CD8-positive, alpha-beta memory T cell (primary cell): Measurements from ENCODE around the gene DYRK4. TPM values are rescaled to one million over a fixed set of nuclear protein-coding genes. Genes with fewer than 3 reads are reported as not detected.
A peak's percentile ranks its signal among the peaks of the same experiment; 100 is the strongest.

Experiments used
- CTCF ChIA-PET: fragments of 350-600 bp; sonication (Branson Sonifier 250); formaldehyde crosslinking; loops from one replicate; lab custom pipeline; 2021; ENCODE audit warnings: antibody characterized with exemption; lab: Charles Lee
- POLR2A ChIA-PET: fragments of 350-600 bp; sonication (Branson Sonifier 250); formaldehyde crosslinking; loops from one replicate; lab custom pipeline; 2021; ENCODE audit warnings: antibody characterized with exemption; lab: Charles Lee
- DNase-seq, 5 donors: peaks; one replicate each; pipeline versions ENCODE4 v3.0.0 to v3.0.0-alpha.2; 2020 to 2022; ENCODE audit warnings: mixed read lengths in 1 of 5
- H3K27ac ChIP-seq: one replicate; pipeline ENCODE4 v1.7.0; 2013; ENCODE audit warnings: low read depth, mild to moderate bottlenecking, low read length, moderate library complexity
- H3K27me3 ChIP-seq: 2 replicates; pipeline ENCODE4 v1.7.0; 2013; ENCODE audit warnings: low read length, mild to moderate bottlenecking; ENCODE audit not compliant: insufficient read depth, poor library complexity, severe bottlenecking
- H3K36me3 ChIP-seq: 2 replicates; pipeline ENCODE4 v1.7.0; 2013; ENCODE audit warnings: mild to moderate bottlenecking, low read length, moderate library complexity; ENCODE audit not compliant: insufficient read depth
- H3K4me1 ChIP-seq: 2 replicates; pipeline ENCODE4 v1.7.0; 2013; ENCODE audit warnings: mild to moderate bottlenecking, low read length, moderate library complexity; ENCODE audit not compliant: insufficient read depth
- H3K4me3 ChIP-seq: 2 replicates; pipeline ENCODE4 v1.7.0; 2013; ENCODE audit warnings: mild to moderate bottlenecking, low read length
- H3K9me3 ChIP-seq: 2 replicates; pipeline ENCODE4 v1.7.0; 2013; ENCODE audit warnings: mild to moderate bottlenecking, low read length
- H3K27ac Mint-ChIP-seq, 8 donors: one replicate each; pipeline ENCODE4 v1.8.0; 2020 to 2021; ENCODE audit warnings: mixed read lengths in 8 of 8, mild to moderate bottlenecking in 6 of 8, inconsistent platforms in 3 of 8, moderate library complexity in 3 of 8
- H3K27me3 Mint-ChIP-seq, 2 donors: one replicate each; pipeline ENCODE4 v1.8.0; 2020 to 2021; ENCODE audit warnings: mixed read lengths in 2 of 2, mild to moderate bottlenecking in 1 of 2, moderate library complexity in 1 of 2
- H3K36me3 Mint-ChIP-seq, 3 donors: one replicate each; pipeline ENCODE4 v1.8.0; 2020 to 2021; ENCODE audit warnings: mixed read lengths in 3 of 3, inconsistent platforms in 1 of 3, mild to moderate bottlenecking in 1 of 3
- H3K4me1 Mint-ChIP-seq, 3 donors: one replicate each; pipeline ENCODE4 v1.8.0; 2020 to 2021; ENCODE audit warnings: mixed read lengths in 3 of 3, inconsistent platforms in 1 of 3, mild to moderate bottlenecking in 1 of 3
- H3K4me3 Mint-ChIP-seq, 7 donors: one replicate each; pipeline ENCODE4 v1.8.0; 2020 to 2021; ENCODE audit warnings: mixed read lengths in 7 of 7, mild to moderate bottlenecking in 6 of 7, moderate library complexity in 4 of 7, inconsistent platforms in 2 of 7
- H3K9me3 Mint-ChIP-seq, 5 donors: one replicate each; pipeline ENCODE4 v1.8.0; 2020 to 2022; ENCODE audit warnings: mixed read lengths in 5 of 5, mild to moderate bottlenecking in 3 of 5, moderate library complexity in 2 of 5, inconsistent platforms in 1 of 5
- polyA plus RNA-seq: library from polyadenylated mRNA; unstranded; fragments of 300-500 nt; fragmentation: Illumina TruSeq; gene quantifications from one replicate; pipeline ENCODE4 v1.2.3, GENCODE V29; 2021
- total RNA-seq, 2 experiments: library from RNA; stranded (reverse); gene quantifications; one replicate each; pipeline ENCODE4 v1.2.3, GENCODE V29; 2021

DYRK4 gene
- total and polyA plus RNA-seq, 3 experiments from 2014 or later: 29.5 to 42.5 (median 29.6) TPM

DNA sequence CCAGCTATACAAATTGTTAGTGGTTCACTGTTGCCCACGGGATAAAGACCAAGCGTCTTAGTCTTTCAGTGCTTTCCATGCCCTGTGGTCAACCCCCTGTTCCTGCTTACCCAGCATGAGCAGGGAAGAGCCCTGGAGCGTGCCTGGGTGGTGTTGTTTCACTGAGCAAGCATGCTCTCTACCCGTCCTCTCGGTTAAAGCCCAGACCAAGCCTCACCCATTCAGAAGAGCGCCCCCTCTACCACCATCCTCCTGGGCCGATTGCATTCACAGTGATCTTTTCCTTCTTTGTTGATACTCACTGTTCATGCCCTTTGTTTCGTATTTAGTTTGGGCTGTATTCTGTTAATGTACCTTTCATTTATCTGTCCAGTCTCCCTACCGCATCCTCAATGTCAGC, 25.1 kb downstream of the DYRK4 start:
- Mint-ChIP-seq H3K36me3 (peaks cover 0 to 3% (median 0%) of the 10 kb centered on the region in 3 donors), H3K4me1 (no peaks in the 10 kb centered on the region), H3K9me3 (no peaks in the 10 kb centered on the region), H3K4me3 (no peak overlapping the region), H3K27me3 (peaks cover 9 to 30% of the 10 kb centered on the region in 2 donors), H3K27ac (no peak overlapping the region)
- Histone ChIP-seq H3K4me1 (no peaks in the 10 kb centered on the region), H3K36me3 (no peaks in the 10 kb centered on the region), H3K27me3 (no peaks in the 10 kb centered on the region), H3K9me3 (no peaks in the 10 kb centered on the region), H3K27ac (no peak overlapping the region), H3K4me3 (no peak overlapping the region)
- CTCF ChIA-PET: no interaction called here
- POLR2A ChIA-PET: no interaction called here
- DNase-seq: no peak

DNA sequence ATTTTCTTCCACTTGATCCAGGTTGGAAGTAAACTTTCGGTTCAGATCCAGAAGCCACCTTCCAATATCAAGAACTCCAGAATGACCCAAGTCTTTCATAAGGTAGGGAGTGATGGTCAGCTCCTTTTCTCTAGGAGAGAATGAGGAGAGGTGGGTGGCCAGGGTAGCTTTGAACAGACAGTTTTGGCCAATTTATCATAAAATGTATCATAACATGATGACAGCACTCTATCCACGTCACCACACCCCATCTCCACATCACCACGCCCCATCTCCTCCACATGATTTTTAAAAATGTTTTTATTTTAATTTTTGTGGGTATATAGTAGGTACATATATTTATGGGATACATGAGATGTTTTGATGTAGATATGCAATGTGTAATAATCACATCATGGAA, 26.9 kb downstream of the DYRK4 start:
- no peak overlapping the region for H3K4me3 ChIP-seq
- no peaks in the 10 kb centered on the region for H3K27me3 ChIP-seq
- no peak overlapping the region for H3K4me3 Mint-ChIP-seq
- no peaks in the 10 kb centered on the region for H3K9me3 Mint-ChIP-seq
- H3K4me1 Mint-ChIP-seq: no peaks in the 10 kb centered on the region
- H3K27ac Mint-ChIP-seq: no peak overlapping the region
- H3K4me1 ChIP-seq: no peaks in the 10 kb centered on the region
- ChIA-PET POLR2A (no interaction called here), CTCF (no interaction called here)
- H3K36me3 Mint-ChIP-seq: peaks cover 0 to 3% (median 0%) of the 10 kb centered on the region in 3 donors
- H3K36me3 ChIP-seq: no peaks in the 10 kb centered on the region
- no peak overlapping the region for H3K27ac ChIP-seq
- no peak for DNase-seq
- peaks cover 7 to 21% of the 10 kb centered on the region in 2 donors for H3K27me3 Mint-ChIP-seq
- H3K9me3 ChIP-seq: no peaks in the 10 kb centered on the region

GRCh38 chr12:4589941-4590340, 27.9 kb downstream of the DYRK4 start:
- H3K4me1 ChIP-seq: no peaks in the 10 kb centered on the region
- H3K36me3 Mint-ChIP-seq: peaks cover 0 to 3% (median 0%) of the 10 kb centered on the region in 3 donors
- no peak overlapping the region for H3K4me3 Mint-ChIP-seq
- H3K9me3 ChIP-seq: no peaks in the 10 kb centered on the region
- POLR2A ChIA-PET: no interaction called here
- no peak for DNase-seq
- no peaks in the 10 kb centered on the region for H3K36me3 ChIP-seq
- CTCF ChIA-PET: no interaction called here
- no peak overlapping the region for H3K4me3 ChIP-seq
- H3K4me1 Mint-ChIP-seq: no peaks in the 10 kb centered on the region
- peaks cover 7 to 19% of the 10 kb centered on the region in 2 donors for H3K27me3 Mint-ChIP-seq
- no peak overlapping the region for H3K27ac ChIP-seq
- no peaks in the 10 kb centered on the region for H3K9me3 Mint-ChIP-seq
- H3K27me3 ChIP-seq: no peaks in the 10 kb centered on the region
- no peak overlapping the region for H3K27ac Mint-ChIP-seq

- Mint-ChIP-seq H3K4me1 (no peaks in the 10 kb centered on the region), H3K27me3 (peaks cover 4 to 19% of the 10 kb centered on the region in 2 donors), H3K9me3 (no peaks in the 10 kb centered on the region), H3K4me3 (no peak overlapping the region), H3K27ac (peak overlapping the region in 1 of 8 donors; percentile 61), H3K36me3 (peaks cover 0 to 3% (median 0%) of the 10 kb centered on the region in 3 donors)
- Histone ChIP-seq H3K4me1 (no peaks in the 10 kb centered on the region), H3K27ac (no peak overlapping the region), H3K36me3 (no peaks in the 10 kb centered on the region), H3K4me3 (no peak overlapping the region), H3K27me3 (no peaks in the 10 kb centered on the region), H3K9me3 (no peaks in the 10 kb centered on the region)
- ChIA-PET CTCF (interaction anchor here (2.8 kb wide), 1 partner anchor 14 kb away, joined by 11 read pairs; no protein-coding TSS in a partner anchor), POLR2A (no interaction called here)
- no peak for DNase-seq
Observed at GRCh38 chr12:4591180-4591687, 29.2 kb downstream of the DYRK4 start.

DNA sequence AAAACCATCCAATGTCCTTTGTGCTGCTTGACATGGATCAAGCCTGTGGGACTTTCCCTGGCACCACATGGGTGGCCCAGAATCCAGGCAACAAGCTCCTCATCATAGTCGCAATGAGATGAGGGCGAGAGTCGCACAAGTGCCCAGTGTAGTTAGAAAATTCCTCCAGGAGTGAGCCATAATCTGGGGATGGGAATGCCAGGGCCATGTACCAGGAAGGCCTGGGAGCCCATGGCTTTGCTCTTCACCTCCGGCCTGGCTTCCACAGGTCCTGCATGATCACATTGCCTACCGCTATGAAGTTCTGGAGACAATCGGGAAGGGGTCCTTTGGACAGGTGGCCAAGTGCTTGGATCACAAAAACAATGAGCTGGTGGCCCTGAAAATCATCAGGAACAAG, 33.9 kb downstream of the DYRK4 start:
- CTCF ChIA-PET: interaction anchor here (0.8 kb wide), 1 partner anchor 9 kb away, joined by 3 read pairs; no protein-coding TSS in a partner anchor
- Mint-ChIP-seq H3K4me3 (no peak overlapping the region), H3K9me3 (no peaks in the 10 kb centered on the region), H3K36me3 (no peaks in the 10 kb centered on the region), H3K4me1 (no peaks in the 10 kb centered on the region), H3K27me3 (peaks cover 3 to 10% of the 10 kb centered on the region in 2 donors), H3K27ac (no peak overlapping the region)
- POLR2A ChIA-PET: no interaction called here
- Histone ChIP-seq H3K36me3 (no peaks in the 10 kb centered on the region), H3K4me3 (no peak overlapping the region), H3K27ac (no peak overlapping the region), H3K4me1 (no peaks in the 10 kb centered on the region), H3K27me3 (peaks cover 4% of the 10 kb centered on the region), H3K9me3 (no peaks in the 10 kb centered on the region)
- DNase-seq: no peak

DNA sequence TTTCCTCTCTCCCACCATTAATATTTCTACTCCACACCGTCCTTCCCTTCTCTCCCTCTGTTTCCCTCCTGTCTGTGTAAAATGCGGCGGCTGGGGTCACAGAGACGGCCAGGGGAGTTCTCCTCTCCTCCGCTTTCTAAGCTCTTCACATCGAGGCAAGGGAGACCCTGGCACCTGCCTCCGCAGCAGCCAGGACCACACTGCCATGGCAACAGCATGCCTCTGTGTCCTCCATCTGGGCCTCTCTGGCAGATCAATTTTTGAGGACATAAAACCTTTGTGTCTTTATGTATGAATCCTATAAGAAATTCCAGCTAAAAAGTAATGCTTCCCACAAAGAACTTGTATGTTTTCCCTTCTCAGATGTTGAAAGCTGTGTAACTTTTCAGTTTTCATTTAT, 41.4 kb downstream of the DYRK4 start:
- no peak overlapping the region for H3K4me3 ChIP-seq
- no peak for DNase-seq

DNA sequence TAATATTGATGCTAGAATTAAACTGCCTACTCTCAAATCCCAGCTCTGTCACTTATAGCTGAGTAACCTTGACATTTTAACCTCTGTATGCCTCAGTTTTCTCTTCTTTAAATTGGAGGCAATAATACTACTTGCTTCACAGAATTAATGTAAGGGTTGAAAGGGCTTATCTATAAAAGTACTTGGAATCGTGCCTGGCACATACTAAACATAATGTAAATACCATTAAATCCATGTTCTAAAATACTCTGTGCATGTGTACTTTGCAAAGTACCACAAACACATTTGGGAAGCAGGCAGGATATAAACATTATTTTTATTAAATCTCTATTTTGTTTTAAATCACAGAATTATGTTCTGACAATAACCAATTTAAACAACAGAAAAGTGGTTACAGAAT, 41.9 kb downstream of the DYRK4 start:
- Mint-ChIP-seq H3K9me3 (no peaks in the 10 kb centered on the region), H3K27ac (no peak overlapping the region), H3K27me3 (peaks cover 5 to 18% of the 10 kb centered on the region in 2 donors), H3K4me1 (peaks cover 25 to 46% (median 39%) of the 10 kb centered on the region in 3 donors), H3K4me3 (no peak overlapping the region), H3K36me3 (peaks cover 0 to 16% (median 2%) of the 10 kb centered on the region in 3 donors)
- H3K9me3 ChIP-seq: no peaks in the 10 kb centered on the region
- CTCF ChIA-PET: interaction anchor here (0.7 to 1.9 kb wide), 10 partner anchors 7 to 154 kb away, joined by 3 to 11 read pairs (median 4); partner anchors contain the start of gene RAD51AP1
- no peaks in the 10 kb centered on the region for H3K36me3 ChIP-seq
- no peak overlapping the region for H3K4me3 ChIP-seq
- H3K27me3 ChIP-seq: peaks cover 4% of the 10 kb centered on the region
- POLR2A ChIA-PET: no interaction called here
- DNase-seq: no peak
- no peak overlapping the region for H3K27ac ChIP-seq
- peaks cover 9% of the 10 kb centered on the region for H3K4me1 ChIP-seq

More for the DNA sequence above, 41.4 kb downstream of the DYRK4 start:
- CTCF ChIA-PET: no interaction called here
- H3K27ac Mint-ChIP-seq: no peak overlapping the region
- H3K9me3 ChIP-seq: no peaks in the 10 kb centered on the region
- no peaks in the 10 kb centered on the region for H3K36me3 ChIP-seq
- peaks cover 9% of the 10 kb centered on the region for H3K4me1 ChIP-seq
- peaks cover 0 to 13% (median 0%) of the 10 kb centered on the region in 3 donors for H3K36me3 Mint-ChIP-seq
- H3K27me3 ChIP-seq: peaks cover 4% of the 10 kb centered on the region
- POLR2A ChIA-PET: interaction anchor here (0.6 kb wide), 1 partner anchor 9 kb away, joined by 4 read pairs; no protein-coding TSS in a partner anchor
- H3K27me3 Mint-ChIP-seq: peaks cover 5 to 18% of the 10 kb centered on the region in 2 donors
- H3K9me3 Mint-ChIP-seq: no peaks in the 10 kb centered on the region
- no peak overlapping the region for H3K27ac ChIP-seq
- peaks cover 24 to 41% (median 39%) of the 10 kb centered on the region in 3 donors for H3K4me1 Mint-ChIP-seq
- peak overlapping the region in 1 of 7 donors; percentile 14 for H3K4me3 Mint-ChIP-seq

DNA sequence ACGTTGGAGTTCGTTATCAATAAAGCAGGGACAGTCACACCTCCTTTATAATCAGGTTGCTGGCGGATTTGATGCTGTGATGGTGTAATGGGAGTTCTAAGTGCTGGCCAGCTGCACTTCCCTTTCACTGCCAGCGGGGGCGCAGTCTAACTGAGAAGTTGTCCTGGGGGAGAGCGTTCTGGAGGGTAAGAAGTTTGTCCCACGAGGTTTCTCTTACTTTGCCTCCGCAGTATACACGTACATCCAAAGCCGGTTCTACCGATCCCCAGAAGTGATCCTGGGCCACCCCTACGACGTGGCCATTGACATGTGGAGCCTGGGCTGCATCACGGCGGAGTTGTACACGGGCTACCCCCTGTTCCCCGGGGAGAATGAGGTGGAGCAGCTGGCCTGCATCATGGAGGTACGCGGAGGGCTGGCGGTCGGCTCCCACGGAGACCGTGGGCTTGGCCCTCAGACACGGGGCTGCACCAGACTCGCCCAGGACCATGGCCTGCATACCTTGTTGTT, 42.7 kb downstream of the DYRK4 start:
- Histone ChIP-seq H3K36me3 (no peaks in the 10 kb centered on the region), H3K4me1 (peaks cover 9% of the 10 kb centered on the region), H3K9me3 (no peaks in the 10 kb centered on the region), H3K27me3 (peaks cover 4% of the 10 kb centered on the region), H3K4me3 (peak overlapping the region; percentile 99), H3K27ac (peak overlapping the region; percentile 58)
- ChIA-PET POLR2A (interaction anchor here (2.0 kb wide), 1 partner anchor 45 kb away, joined by 5 read pairs; the partner anchor contains the start of genes AKAP3 and NDUFA9), CTCF (interaction anchor here (0.7 to 1.9 kb wide), 12 partner anchors 8 to 250 kb away, joined by 3 to 11 read pairs (median 4); partner anchors contain the start of genes AKAP3, NDUFA9 and RAD51AP1)
- Mint-ChIP-seq H3K4me1 (peaks cover 29 to 47% (median 45%) of the 10 kb centered on the region in 3 donors), H3K36me3 (peaks cover 0 to 21% (median 5%) of the 10 kb centered on the region in 3 donors), H3K4me3 (peak overlapping the region; percentile 92 to 100 (median 99)), H3K27ac (peak overlapping the region; percentile 0 to 96 (median 94)), H3K9me3 (no peaks in the 10 kb centered on the region), H3K27me3 (peaks cover 5 to 18% of the 10 kb centered on the region in 2 donors)
- DNase-seq: peak; percentile 60 to 81 (median 68)
